IMR-90 (cell line): ENCODE results near the gene CYP4X1. TPM values are rescaled to one million over a fixed set of nuclear protein-coding genes. Genes with fewer than 3 reads are reported as not detected.

Experiments
- ATAC-seq: fragments of 200-7000 bp; cut with Tn5 transposase; 2 replicates; pipeline ENCODE4 v1.9.1; 2020; ENCODE audit warnings: low read depth, mild to moderate bottlenecking, moderate library complexity
- BruUV-seq: library from RNA; stranded (reverse); fragments of 400-500 nt; replicated peaks from 2 replicates; lab custom pipeline; 2021; lab: Mats Ljungman, UMichigan
- CTCF ChIA-PET: fragments of 300-600 bp; formaldehyde crosslinking; extraction: SDS; loops from one replicate; lab custom pipeline; 2021; ENCODE audit warnings: antibody characterized with exemption; lab: Yijun Ruan, JAX
- POLR2A ChIA-PET: fragments of 300-600 bp; sonication (Branson Sonifier 250); formaldehyde crosslinking; loops from one replicate; lab custom pipeline; 2022; ENCODE audit warnings: antibody characterized with exemption; ENCODE audit not compliant: unreplicated experiment; lab: Charles Lee
- DNase-seq: peaks from one replicate; pipeline ENCODE4 v3.0.0; 2013
- H2AFZ ChIP-seq: replicated peaks from 2 replicates; pipeline ENCODE3; 2013; ENCODE audit warnings: low read length, mild to moderate bottlenecking; ENCODE audit not compliant: poor library complexity
- H2AK5ac ChIP-seq: 2 replicates; pipeline ENCODE4 v1.6.1; 2013; ENCODE audit warnings: low read depth, low read length, inconsistent platforms
- H2AK9ac ChIP-seq: replicated peaks from 2 replicates; pipeline ENCODE3; 2013; ENCODE audit warnings: mild to moderate bottlenecking, low read depth, low read length, moderate library complexity; ENCODE audit not compliant: poor library complexity
- H2BK120ac ChIP-seq: 2 replicates; pipeline ENCODE4 v1.6.1; 2013; ENCODE audit warnings: low read depth, low read length, inconsistent platforms
- H2BK15ac ChIP-seq: 3 replicates; pipeline ENCODE4 v1.6.1; 2013; ENCODE audit warnings: low read depth, low read length, inconsistent platforms
- H2BK20ac ChIP-seq: 2 replicates; pipeline ENCODE4 v1.6.1; 2013; ENCODE audit warnings: low read depth, mild to moderate bottlenecking, inconsistent platforms, low read length, moderate library complexity
- H2BK5ac ChIP-seq: 2 replicates; pipeline ENCODE4 v1.6.1; 2013; ENCODE audit warnings: mild to moderate bottlenecking, low read depth, low read length, inconsistent platforms; ENCODE audit not compliant: poor library complexity, severe bottlenecking
- H3K14ac ChIP-seq: replicated peaks from 2 replicates; pipeline ENCODE4 v1.6.1; 2013; ENCODE audit warnings: low read depth, low read length, inconsistent platforms
- H3K18ac ChIP-seq: 2 replicates; pipeline ENCODE4 v1.6.1; 2013; ENCODE audit warnings: low read depth, low read length, control low read depth
- H3K23ac ChIP-seq: 2 replicates; pipeline ENCODE4 v1.6.1; 2013; ENCODE audit warnings: low read depth, low read length, inconsistent platforms
- H3K27ac ChIP-seq: 2 replicates; pipeline ENCODE4 v1.5.1; 2013; ENCODE audit warnings: mild to moderate bottlenecking, control low read depth, low read length; ENCODE audit not compliant: insufficient read depth
- H3K27me3 ChIP-seq: 2 replicates; pipeline ENCODE4 v1.6.1; 2013; ENCODE audit warnings: low read length; ENCODE audit not compliant: control insufficient read depth, insufficient read depth
- H3K36me3 ChIP-seq: 2 replicates; pipeline ENCODE4 v1.6.1; 2013; ENCODE audit warnings: low read length, mixed read lengths; ENCODE audit not compliant: control insufficient read depth, insufficient read depth
- H3K4ac ChIP-seq: 2 replicates; pipeline ENCODE4 v1.6.1; 2013; ENCODE audit warnings: low read depth, low read length, inconsistent platforms
- H3K4me1 ChIP-seq: 2 replicates; pipeline ENCODE4 v1.6.1; 2013; ENCODE audit warnings: low read length, mixed read lengths; ENCODE audit not compliant: control insufficient read depth, insufficient read depth
- H3K4me2 ChIP-seq: 2 replicates; pipeline ENCODE4 v1.6.1; 2013; ENCODE audit warnings: low read depth, mild to moderate bottlenecking, control low read depth, low read length, moderate library complexity
- H3K4me3 ChIP-seq: 2 replicates; pipeline ENCODE4 v1.5.1; 2013; ENCODE audit warnings: low read depth, mild to moderate bottlenecking, control low read depth, low read length, moderate library complexity; ENCODE audit not compliant: insufficient read depth
- H3K56ac ChIP-seq: 2 replicates; pipeline ENCODE4 v1.6.1; 2013; ENCODE audit warnings: low read length, inconsistent platforms; ENCODE audit not compliant: insufficient read depth; ENCODE audit errors: extremely low read depth
- H3K79me1 ChIP-seq, 2 experiments: 2 replicates each; pipeline ENCODE4 v1.6.1; 2013; ENCODE audit warnings: low read length in 2 of 2, inconsistent platforms in 1 of 2, low read depth in 1 of 2
- H3K9ac ChIP-seq: 2 replicates; pipeline ENCODE4 v1.6.1; 2013; ENCODE audit warnings: low read depth, low read length, control low read depth
- H3K9me1 ChIP-seq: 2 replicates; pipeline ENCODE4 v1.6.1; 2013; ENCODE audit warnings: low read length, inconsistent platforms; ENCODE audit not compliant: insufficient read depth
- H3K9me3 ChIP-seq: 2 replicates; pipeline ENCODE4 v1.6.1; 2013; ENCODE audit warnings: low read length; ENCODE audit not compliant: control insufficient read depth, insufficient read depth
- H4K20me1 ChIP-seq: 2 replicates; pipeline ENCODE4 v1.6.1; 2013; ENCODE audit warnings: low read length, inconsistent platforms; ENCODE audit not compliant: insufficient read depth
- H4K5ac ChIP-seq: 2 replicates; pipeline ENCODE4 v1.6.1; 2013; ENCODE audit warnings: mild to moderate bottlenecking, low read depth, low read length, control low read depth
- H4K8ac ChIP-seq, 2 experiments: 2 replicates each; pipeline ENCODE4 v1.6.1; 2013; ENCODE audit warnings: low read depth in 2 of 2, low read length in 2 of 2, control low read depth in 1 of 2, inconsistent platforms in 1 of 2
- H4K91ac ChIP-seq: 2 replicates; pipeline ENCODE4 v1.6.1; 2013; ENCODE audit warnings: low read depth, low read length, inconsistent platforms; ENCODE audit not compliant: insufficient read depth
- BHLHE40 ChIP-seq: fragments of 150-350 bp; IDR thresholded peaks from 2 replicates; pipeline ENCODE4 v1.6.1; 2016; ENCODE audit warnings: mild to moderate bottlenecking, low read depth, low read length
- CEBPB ChIP-seq: IDR thresholded peaks from 2 replicates; pipeline ENCODE4 v1.6.1; 2012; ENCODE audit warnings: low read depth, low read length, improper control_type of control experiment
- FOS ChIP-seq: fragments of 150-350 bp; IDR thresholded peaks from 2 replicates; pipeline ENCODE4 v1.6.1; 2016; ENCODE audit warnings: low read depth, low read length
- MAFK ChIP-seq: IDR thresholded peaks from 2 replicates; pipeline ENCODE4 v1.6.1; 2012; ENCODE audit warnings: low read depth, low read length, improper control_type of control experiment
- MAZ ChIP-seq: IDR thresholded peaks from 2 replicates; pipeline ENCODE4 v1.6.1; 2012; ENCODE audit warnings: low read depth, mild to moderate bottlenecking, low read length, improper control_type of control experiment, moderate library complexity, borderline replicate concordance
- MXI1 ChIP-seq: IDR thresholded peaks from 2 replicates; pipeline ENCODE4 v1.6.1; 2012; ENCODE audit warnings: low read depth, mild to moderate bottlenecking, low read length, moderate library complexity, borderline replicate concordance
- NFE2L2 ChIP-seq: fragments of 150-350 bp; IDR thresholded peaks from 2 replicates; pipeline ENCODE4 v1.6.1; 2016; ENCODE audit warnings: low read depth, mild to moderate bottlenecking, low read length
- POLR2A ChIP-seq: IDR thresholded peaks from 2 replicates; pipeline ENCODE4 v1.6.1; 2012; ENCODE audit warnings: mild to moderate bottlenecking, low read depth, low read length
- RAD21 ChIP-seq: IDR thresholded peaks from 2 replicates; pipeline ENCODE4 v1.6.1; 2012; ENCODE audit warnings: low read length, improper control_type of control experiment
- RCOR1 ChIP-seq: IDR thresholded peaks from 2 replicates; pipeline ENCODE4 v1.6.1; 2012; ENCODE audit warnings: mild to moderate bottlenecking, low read length, improper control_type of control experiment; ENCODE audit not compliant: insufficient replicate concordance
- RFX5 ChIP-seq: IDR thresholded peaks from 2 replicates; pipeline ENCODE4 v1.8.0; 2012; ENCODE audit warnings: low read depth, mild to moderate bottlenecking, low read length, moderate library complexity
- SMC3 ChIP-seq: fragments of 150-350 bp; IDR thresholded peaks from 2 replicates; pipeline ENCODE4 v1.6.1; 2016; ENCODE audit warnings: low read depth, mild to moderate bottlenecking, antibody characterized with exemption, low read length, moderate library complexity
- WGBS, 2 experiments: methylation state at CpG; one replicate each; pipeline versions ENCODE4 v1.1.5 to v1.1.7; 2013; ENCODE audit warnings: missing lambda C conversion rate in 2 of 2; ENCODE audit not compliant: insufficient read length in 1 of 2; ENCODE audit errors: extremely low coverage in 2 of 2; 5-methylcytosine and 5-hydroxymethylcytosine counted together
- dilution Hi-C: fragments of 300-500 bp; cut with HindIII; formaldehyde crosslinking; loops from one replicate; pipeline ENCODE4 v1.14.3; 2018; ENCODE audit warnings: low sequenced_read_pairs; ENCODE audit not compliant: unreplicated experiment
- in situ Hi-C: fragments of 300-500 bp; cut with MboI; formaldehyde crosslinking; loops from 3 replicates; pipeline ENCODE4 v1.14.3; 2019; ENCODE audit warnings: low sequenced_read_pairs, inconsistent platforms, mixed read lengths
- intact Hi-C: fragments of 100-400 bp; cut with micrococcal nuclease; formaldehyde crosslinking; loops from 2 replicates; pipeline ENCODE4 v1.10.0; 2022
- polyA plus RNA-seq, 3 experiments: library from polyadenylated mRNA; depleted of rRNA; stranded (reverse); fragments of >200 nt; gene quantifications; 2 replicates each; pipeline ENCODE4 v1.2.3, GENCODE V29; 2012; ENCODE audit warnings: low replicate concordance in 1 of 3
- total RNA-seq: library from RNA; depleted of rRNA; stranded (reverse); fragments of >200 nt; gene quantifications from 2 replicates; pipeline ENCODE4 v1.2.3, GENCODE V29; 2012
- TF ChIP-seq, protein P1 (sequence below): conservative IDR thresholded peaks from 2 replicates; pipeline ENCODE4 v1.5.1; 2012; ENCODE audit warnings: mild to moderate bottlenecking, low read depth, low read length, improper control_type of control experiment
- TF ChIP-seq, protein P2 (sequence below): fragments of 150-350 bp; IDR thresholded peaks from 2 replicates; pipeline ENCODE4 v1.6.1; 2017; ENCODE audit warnings: mild to moderate bottlenecking, antibody characterized with exemption, low read length, low read depth
- TF ChIP-seq, protein P3 (sequence below): fragments of 150-350 bp; IDR thresholded peaks from 2 replicates; pipeline ENCODE4 v1.6.1; 2016; ENCODE audit warnings: low read depth, mild to moderate bottlenecking, low read length, moderate library complexity, borderline replicate concordance

The CYP4X1 gene
- total and polyA plus RNA-seq, 2 of the 4 experiments (the other 2 are of a cell fraction), result not detected

DNA sequence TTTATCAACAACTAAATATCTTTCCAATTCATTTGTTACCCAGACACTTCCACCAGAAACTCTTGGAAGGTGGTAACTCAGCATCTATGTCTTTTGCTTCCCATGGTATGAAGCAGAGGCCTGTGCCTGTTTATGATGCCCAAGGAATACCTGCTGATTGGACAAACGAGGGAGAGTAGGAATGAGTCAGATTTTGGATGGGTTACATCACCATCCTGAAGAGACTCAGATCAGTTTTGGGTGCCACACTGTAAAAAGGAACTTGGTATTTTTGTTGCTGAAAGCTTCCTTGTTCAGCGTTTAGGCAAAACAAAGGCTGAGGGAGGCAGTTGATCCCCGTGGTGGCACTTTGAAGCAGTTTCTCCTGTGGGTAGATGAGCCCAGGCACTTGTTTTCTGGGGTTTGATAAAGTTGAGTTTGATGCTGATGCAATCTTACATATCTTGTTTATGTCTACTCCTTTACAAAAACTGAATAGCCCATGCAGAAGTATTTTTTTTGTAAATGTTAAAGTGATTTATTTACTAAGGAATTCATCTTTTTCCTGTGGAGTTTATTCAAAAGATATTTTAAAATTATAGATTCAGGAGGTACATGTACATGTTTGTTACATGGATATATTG is 26.7 kb upstream of the CYP4X1 start:
- no peak overlapping the region for H3K4ac ChIP-seq
- TF ChIP-seq BHLHE40, result no peak
- no peak for TF ChIP-seq RAD21
- no peak for TF ChIP-seq CEBPB
- TF ChIP-seq SMC3, result no peak
- no peak for TF ChIP-seq MAFK
- TF ChIP-seq, protein P1, sequence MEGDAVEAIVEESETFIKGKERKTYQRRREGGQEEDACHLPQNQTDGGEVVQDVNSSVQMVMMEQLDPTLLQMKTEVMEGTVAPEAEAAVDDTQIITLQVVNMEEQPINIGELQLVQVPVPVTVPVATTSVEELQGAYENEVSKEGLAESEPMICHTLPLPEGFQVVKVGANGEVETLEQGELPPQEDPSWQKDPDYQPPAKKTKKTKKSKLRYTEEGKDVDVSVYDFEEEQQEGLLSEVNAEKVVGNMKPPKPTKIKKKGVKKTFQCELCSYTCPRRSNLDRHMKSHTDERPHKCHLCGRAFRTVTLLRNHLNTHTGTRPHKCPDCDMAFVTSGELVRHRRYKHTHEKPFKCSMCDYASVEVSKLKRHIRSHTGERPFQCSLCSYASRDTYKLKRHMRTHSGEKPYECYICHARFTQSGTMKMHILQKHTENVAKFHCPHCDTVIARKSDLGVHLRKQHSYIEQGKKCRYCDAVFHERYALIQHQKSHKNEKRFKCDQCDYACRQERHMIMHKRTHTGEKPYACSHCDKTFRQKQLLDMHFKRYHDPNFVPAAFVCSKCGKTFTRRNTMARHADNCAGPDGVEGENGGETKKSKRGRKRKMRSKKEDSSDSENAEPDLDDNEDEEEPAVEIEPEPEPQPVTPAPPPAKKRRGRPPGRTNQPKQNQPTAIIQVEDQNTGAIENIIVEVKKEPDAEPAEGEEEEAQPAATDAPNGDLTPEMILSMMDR, result no peak
- no peak for TF ChIP-seq POLR2A
- no peak for TF ChIP-seq MXI1
- no peak for TF ChIP-seq MAZ
- TF ChIP-seq, protein P2, sequence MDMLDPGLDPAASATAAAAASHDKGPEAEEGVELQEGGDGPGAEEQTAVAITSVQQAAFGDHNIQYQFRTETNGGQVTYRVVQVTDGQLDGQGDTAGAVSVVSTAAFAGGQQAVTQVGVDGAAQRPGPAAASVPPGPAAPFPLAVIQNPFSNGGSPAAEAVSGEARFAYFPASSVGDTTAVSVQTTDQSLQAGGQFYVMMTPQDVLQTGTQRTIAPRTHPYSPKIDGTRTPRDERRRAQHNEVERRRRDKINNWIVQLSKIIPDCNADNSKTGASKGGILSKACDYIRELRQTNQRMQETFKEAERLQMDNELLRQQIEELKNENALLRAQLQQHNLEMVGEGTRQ, result no peak
- no peak for TF ChIP-seq RCOR1
- TF ChIP-seq, protein P3, sequence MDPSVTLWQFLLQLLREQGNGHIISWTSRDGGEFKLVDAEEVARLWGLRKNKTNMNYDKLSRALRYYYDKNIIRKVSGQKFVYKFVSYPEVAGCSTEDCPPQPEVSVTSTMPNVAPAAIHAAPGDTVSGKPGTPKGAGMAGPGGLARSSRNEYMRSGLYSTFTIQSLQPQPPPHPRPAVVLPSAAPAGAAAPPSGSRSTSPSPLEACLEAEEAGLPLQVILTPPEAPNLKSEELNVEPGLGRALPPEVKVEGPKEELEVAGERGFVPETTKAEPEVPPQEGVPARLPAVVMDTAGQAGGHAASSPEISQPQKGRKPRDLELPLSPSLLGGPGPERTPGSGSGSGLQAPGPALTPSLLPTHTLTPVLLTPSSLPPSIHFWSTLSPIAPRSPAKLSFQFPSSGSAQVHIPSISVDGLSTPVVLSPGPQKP, result no peak
- TF ChIP-seq NFE2L2, result no peak
- TF ChIP-seq FOS, result no peak
- TF ChIP-seq RFX5, result no peak
- no peak overlapping the region for H3K4me2 ChIP-seq
- no peak overlapping the region for H3K27ac ChIP-seq
- no peak overlapping the region for H3K14ac ChIP-seq
- WGBS, 2 experiments, result 50% methylated on average over 1 of the region's 3 CpGs; no CpG with 5 or more reads in 1 of the 2 experiments
- H3K36me3 ChIP-seq, result no peaks in the 10 kb centered on the region
- H3K4me1 ChIP-seq, result no peaks in the 10 kb centered on the region
- no peak overlapping the region for H3K23ac ChIP-seq
- H2BK5ac ChIP-seq, result no peak overlapping the region
- no peak overlapping the region for H3K9ac ChIP-seq
- no peaks in the 10 kb centered on the region for H3K27me3 ChIP-seq
- no peaks in the 10 kb centered on the region for H4K20me1 ChIP-seq
- no peak overlapping the region for H2BK15ac ChIP-seq
- in situ Hi-C loops, result no loop called here
- no peak overlapping the region for H3K4me3 ChIP-seq
- ATAC-seq (no peak), DNase-seq (no peak)
- H3K56ac ChIP-seq, result no peak overlapping the region
- H3K79me1 ChIP-seq, result no peaks in the 10 kb centered on the region
- dilution Hi-C loops, result no loop called here
- no peak overlapping the region for H4K5ac ChIP-seq
- no peak overlapping the region for H2BK120ac ChIP-seq
- no peak overlapping the region for H4K91ac ChIP-seq
- CTCF ChIA-PET, result interaction anchor here (0.8 kb wide), 1 partner anchor 1000 kb away, joined by 3 read pairs; the partner anchor contains the start of gene TRABD2B
- POLR2A ChIA-PET, result no interaction called here
- no TSS peak for BruUV-seq
- no peak overlapping the region for H4K8ac ChIP-seq
- no peaks in the 10 kb centered on the region for H3K9me1 ChIP-seq
- H2AFZ ChIP-seq, result no peak overlapping the region
- H2AK5ac ChIP-seq, result no peak overlapping the region
- H2BK20ac ChIP-seq, result no peak overlapping the region
- H2AK9ac ChIP-seq, result no peak overlapping the region
- intact Hi-C loops, result no loop called here
- no peak overlapping the region for H3K18ac ChIP-seq
- H3K9me3 ChIP-seq, result peaks cover 9% of the 10 kb centered on the region; the same call in 1 of the 2 replicates
